Measurements from ENCODE around the gene TRAPPC11.

The TRAPPC11 gene

GRCh38 chr4:183728223-183729068 lies 69.4 kb downstream of the TRAPPC11 start:
- TF ChIP-seq, protein P1, sequence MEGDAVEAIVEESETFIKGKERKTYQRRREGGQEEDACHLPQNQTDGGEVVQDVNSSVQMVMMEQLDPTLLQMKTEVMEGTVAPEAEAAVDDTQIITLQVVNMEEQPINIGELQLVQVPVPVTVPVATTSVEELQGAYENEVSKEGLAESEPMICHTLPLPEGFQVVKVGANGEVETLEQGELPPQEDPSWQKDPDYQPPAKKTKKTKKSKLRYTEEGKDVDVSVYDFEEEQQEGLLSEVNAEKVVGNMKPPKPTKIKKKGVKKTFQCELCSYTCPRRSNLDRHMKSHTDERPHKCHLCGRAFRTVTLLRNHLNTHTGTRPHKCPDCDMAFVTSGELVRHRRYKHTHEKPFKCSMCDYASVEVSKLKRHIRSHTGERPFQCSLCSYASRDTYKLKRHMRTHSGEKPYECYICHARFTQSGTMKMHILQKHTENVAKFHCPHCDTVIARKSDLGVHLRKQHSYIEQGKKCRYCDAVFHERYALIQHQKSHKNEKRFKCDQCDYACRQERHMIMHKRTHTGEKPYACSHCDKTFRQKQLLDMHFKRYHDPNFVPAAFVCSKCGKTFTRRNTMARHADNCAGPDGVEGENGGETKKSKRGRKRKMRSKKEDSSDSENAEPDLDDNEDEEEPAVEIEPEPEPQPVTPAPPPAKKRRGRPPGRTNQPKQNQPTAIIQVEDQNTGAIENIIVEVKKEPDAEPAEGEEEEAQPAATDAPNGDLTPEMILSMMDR (IDR thresholded peaks at IDR 0.05; ENCODE audit: insufficient read depth, low read length, missing control alignments), result no peak
- H3K4me3 ChIP-seq (ENCODE audit: low read depth, low read length), result no peak overlapping the region
- no peak for DNase-seq (ENCODE audit: low read depth, low spot score)
- CTCF ChIA-PET, result no interaction called here
- POLR2A ChIA-PET, result no interaction called here

DNA sequence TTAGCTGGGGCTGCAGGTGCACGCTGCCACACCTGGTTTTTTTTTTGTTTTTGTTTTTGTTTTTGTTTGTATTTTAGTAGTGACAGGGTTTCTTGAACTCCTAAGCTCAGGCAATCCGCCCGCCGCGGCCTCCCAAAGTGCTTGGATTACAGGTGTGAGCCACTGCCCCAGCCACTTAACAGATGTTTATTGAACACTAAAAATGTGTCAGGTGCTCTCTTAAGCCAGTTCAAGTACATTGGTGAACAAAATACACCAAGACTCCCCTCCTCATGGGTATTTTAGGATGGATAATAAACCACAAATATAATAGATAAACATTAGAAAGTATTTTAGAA lies 69.9 kb downstream of the TRAPPC11 start:
- no peak for DNase-seq (ENCODE audit: low read depth, low spot score)
- POLR2A ChIA-PET, result no interaction called here
- TF ChIP-seq, protein P1 (IDR thresholded peaks at IDR 0.05; ENCODE audit: insufficient read depth, low read length, missing control alignments), result no peak
- no peak overlapping the region for H3K4me3 ChIP-seq (ENCODE audit: low read depth, low read length)
- CTCF ChIA-PET, result no interaction called here

- POLR2A ChIA-PET, result no interaction called here
- TF ChIP-seq, protein P1 (IDR thresholded peaks at IDR 0.05; ENCODE audit: insufficient read depth, low read length, missing control alignments), result no peak
- no peak overlapping the region for H3K4me3 ChIP-seq (ENCODE audit: low read depth, low read length)
- CTCF ChIA-PET, result no interaction called here
- DNase-seq (ENCODE audit: low read depth, low spot score), result no peak
Observed at GRCh38 chr4:183729430-183730328, 70.6 kb downstream of the TRAPPC11 start.

DNA sequence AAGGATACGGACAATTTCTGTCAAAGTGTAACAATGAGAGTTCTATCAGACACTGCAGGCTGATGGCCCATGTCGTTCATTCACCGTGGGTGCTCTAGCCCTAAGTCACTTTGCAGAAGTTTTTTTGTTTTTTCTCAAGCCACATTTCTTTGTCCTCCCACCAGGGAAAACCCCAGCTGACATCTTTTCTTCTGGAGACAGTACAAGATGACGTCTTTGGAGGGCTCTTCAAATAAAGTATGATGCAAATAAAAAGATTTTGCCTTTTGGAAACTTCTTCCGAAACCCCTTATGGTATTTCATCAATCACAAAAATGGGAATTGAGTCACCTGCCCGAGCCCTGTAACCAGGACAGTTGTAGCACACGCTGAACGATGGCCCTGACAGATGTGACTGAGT lies 73.2 kb downstream of the TRAPPC11 start:
- DNase-seq (ENCODE audit: low read depth, low spot score), result no peak
- TF ChIP-seq, protein P1 (IDR thresholded peaks at IDR 0.05; ENCODE audit: insufficient read depth, low read length, missing control alignments), result no peak
- ChIA-PET CTCF (no interaction called here), POLR2A (no interaction called here)
- no peak overlapping the region for H3K4me3 ChIP-seq (ENCODE audit: low read depth, low read length)

DNA sequence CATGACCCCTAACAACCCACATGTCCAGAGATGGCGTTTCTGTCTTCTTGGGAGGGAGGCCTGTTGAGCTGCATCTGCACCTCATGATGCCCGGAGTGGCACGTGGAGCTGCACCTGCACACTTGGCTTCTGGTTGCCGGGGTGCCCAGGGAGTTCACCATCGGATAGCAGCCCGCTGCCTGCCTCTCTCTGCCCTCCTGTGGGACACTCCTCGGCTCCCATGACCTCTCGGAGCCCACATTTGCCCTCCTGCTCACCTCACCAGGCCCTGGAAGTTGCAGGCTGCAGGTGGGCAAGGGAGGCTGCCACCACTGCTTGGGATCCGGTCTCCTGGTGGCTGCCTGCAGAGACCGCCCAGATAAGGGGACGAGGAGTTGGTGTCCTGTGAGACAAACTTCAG lies 74.1 kb downstream of the TRAPPC11 start:
- TF ChIP-seq, protein P1 (IDR thresholded peaks at IDR 0.05; ENCODE audit: insufficient read depth, low read length, missing control alignments), result no peak
- ChIA-PET POLR2A (no interaction called here), CTCF (no interaction called here)
- H3K4me3 ChIP-seq (ENCODE audit: low read depth, low read length), result no peak overlapping the region
- no peak for DNase-seq (ENCODE audit: low read depth, low spot score)

- no peak overlapping the region for H3K4me3 ChIP-seq (ENCODE audit: low read depth, low read length)
- no peak for DNase-seq (ENCODE audit: low read depth, low spot score)
- TF ChIP-seq, protein P1 (IDR thresholded peaks at IDR 0.05; ENCODE audit: insufficient read depth, low read length, missing control alignments), result no peak
- ChIA-PET CTCF (no interaction called here), POLR2A (no interaction called here)
Observed at GRCh38 chr4:183738081-183738673, 79.1 kb downstream of the TRAPPC11 start.
